Uterus (tissue), 2 donors: ENCODE data around the gene OAT.

Source experiments
- CTCF ChIP-seq, 4 experiments: fragments of 200-600 bp in 2 of 4; fragments of 450-650 bp in 2 of 4; sonication (generic) in 2 of 4; IDR thresholded peaks; one replicate each; pipeline ENCODE4 v1.5.1; 2016 to 2019; ENCODE audit warnings: antibody characterized with exemption in 4 of 4, mild to moderate bottlenecking in 2 of 4, moderate library complexity in 1 of 4
- POLR2A ChIP-seq, 2 donors: fragments of 450-650 bp; IDR thresholded peaks; one replicate each; pipeline ENCODE4 v1.6.1; 2016; ENCODE audit warnings: antibody characterized with exemption in 2 of 2, mild to moderate bottlenecking in 1 of 2, moderate library complexity in 1 of 2

- TF ChIP-seq POLR2A (IDR thresholded peaks at IDR 0.05) (peak; percentile 99), CTCF (IDR thresholded peaks at IDR 0.05) (peak in 2 of 4 experiments; percentile 2 to 15)
Observed at GRCh38 chr10:124418726-124419501, at the start of gene OAT.
